ENCODE data around the gene ZMYND10. TPM values are rescaled to one million over a fixed set of nuclear protein-coding genes. Genes with fewer than 3 reads are reported as not detected.

ZMYND10 gene
- total RNA-seq, 1 experiment from 2014 or later = 0.74 TPM

DNA sequence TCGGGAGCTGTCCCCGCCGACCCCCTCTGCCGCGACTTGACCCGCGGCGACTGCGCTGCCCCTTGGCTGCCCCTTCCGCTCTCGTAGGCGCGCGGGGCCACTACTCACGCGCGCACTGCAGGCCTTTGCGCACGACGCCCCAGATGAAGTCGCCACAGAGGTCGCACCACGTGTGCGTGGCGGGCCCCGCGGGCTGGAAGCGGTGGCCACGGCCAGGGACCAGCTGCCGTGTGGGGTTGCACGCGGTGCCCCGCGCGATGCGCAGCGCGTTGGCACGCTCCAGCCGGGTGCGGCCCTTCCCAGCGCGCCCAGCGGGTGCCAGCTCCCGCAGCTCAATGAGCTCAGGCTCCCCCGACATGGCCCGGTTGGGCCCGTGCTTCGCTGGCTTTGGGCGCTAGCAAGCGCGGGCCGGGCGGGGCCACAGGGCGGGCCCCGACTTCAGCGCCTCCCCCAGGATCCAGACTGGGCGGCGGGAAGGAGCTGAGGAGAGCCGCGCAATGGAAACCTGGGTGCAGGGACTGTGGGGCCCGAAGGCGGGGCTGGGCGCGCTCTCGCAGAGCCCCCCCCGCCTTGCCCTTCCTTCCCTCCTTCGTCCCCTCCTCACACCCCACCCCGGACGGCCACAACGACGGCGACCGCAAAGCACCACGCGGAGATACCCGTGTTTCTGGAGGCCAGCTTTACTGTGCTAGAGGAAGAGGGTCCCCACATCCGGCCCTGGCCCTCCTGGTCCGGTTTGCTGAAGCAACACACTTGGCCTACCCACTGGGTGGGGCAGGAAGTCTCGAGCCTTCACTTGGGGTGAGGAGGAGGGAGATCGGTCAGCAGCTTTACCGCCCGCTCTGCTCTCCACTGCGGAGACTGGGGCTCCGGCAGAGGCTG lies 4.8 kb downstream of the ZMYND10 start, which contains the start of gene RASSF1 (continued):
- TF ChIP-seq, protein P1, sequence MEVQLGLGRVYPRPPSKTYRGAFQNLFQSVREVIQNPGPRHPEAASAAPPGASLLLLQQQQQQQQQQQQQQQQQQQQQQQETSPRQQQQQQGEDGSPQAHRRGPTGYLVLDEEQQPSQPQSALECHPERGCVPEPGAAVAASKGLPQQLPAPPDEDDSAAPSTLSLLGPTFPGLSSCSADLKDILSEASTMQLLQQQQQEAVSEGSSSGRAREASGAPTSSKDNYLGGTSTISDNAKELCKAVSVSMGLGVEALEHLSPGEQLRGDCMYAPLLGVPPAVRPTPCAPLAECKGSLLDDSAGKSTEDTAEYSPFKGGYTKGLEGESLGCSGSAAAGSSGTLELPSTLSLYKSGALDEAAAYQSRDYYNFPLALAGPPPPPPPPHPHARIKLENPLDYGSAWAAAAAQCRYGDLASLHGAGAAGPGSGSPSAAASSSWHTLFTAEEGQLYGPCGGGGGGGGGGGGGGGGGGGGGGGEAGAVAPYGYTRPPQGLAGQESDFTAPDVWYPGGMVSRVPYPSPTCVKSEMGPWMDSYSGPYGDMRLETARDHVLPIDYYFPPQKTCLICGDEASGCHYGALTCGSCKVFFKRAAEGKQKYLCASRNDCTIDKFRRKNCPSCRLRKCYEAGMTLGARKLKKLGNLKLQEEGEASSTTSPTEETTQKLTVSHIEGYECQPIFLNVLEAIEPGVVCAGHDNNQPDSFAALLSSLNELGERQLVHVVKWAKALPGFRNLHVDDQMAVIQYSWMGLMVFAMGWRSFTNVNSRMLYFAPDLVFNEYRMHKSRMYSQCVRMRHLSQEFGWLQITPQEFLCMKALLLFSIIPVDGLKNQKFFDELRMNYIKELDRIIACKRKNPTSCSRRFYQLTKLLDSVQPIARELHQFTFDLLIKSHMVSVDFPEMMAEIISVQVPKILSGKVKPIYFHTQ (CRISPR knock-in tag; IDR thresholded peaks at IDR 0.05) = no peak
- TF ChIP-seq MYBL2 (CRISPR knock-in tag; IDR thresholded peaks at IDR 0.05) (peak; percentile 85), KAT7 (CRISPR knock-in tag; IDR thresholded peaks at IDR 0.05; ENCODE audit: borderline replicate concordance) (no peak), CREM (CRISPR knock-in tag; IDR thresholded peaks at IDR 0.05) (no peak), GRHL2 (CRISPR knock-in tag; IDR thresholded peaks at IDR 0.05; ENCODE audit: insufficient replicate concordance, severe bottlenecking) (no peak), ATF1 (CRISPR knock-in tag; IDR thresholded peaks at IDR 0.05) (no peak), ZNF671 (CRISPR knock-in tag; IDR thresholded peaks at IDR 0.05) (no peak), ZNF138 (CRISPR knock-in tag; conservative IDR thresholded peaks at IDR 0.05) (no peak), EMX1 (CRISPR knock-in tag; IDR thresholded peaks at IDR 0.05) (no peak), PRRX2 (CRISPR knock-in tag; IDR thresholded peaks at IDR 0.05) (no peak), HMGA2 (CRISPR knock-in tag; IDR thresholded peaks at IDR 0.05) (no peak), TEAD4 (CRISPR knock-in tag; IDR thresholded peaks at IDR 0.05) (no peak)
- TF ChIP-seq, protein P2, sequence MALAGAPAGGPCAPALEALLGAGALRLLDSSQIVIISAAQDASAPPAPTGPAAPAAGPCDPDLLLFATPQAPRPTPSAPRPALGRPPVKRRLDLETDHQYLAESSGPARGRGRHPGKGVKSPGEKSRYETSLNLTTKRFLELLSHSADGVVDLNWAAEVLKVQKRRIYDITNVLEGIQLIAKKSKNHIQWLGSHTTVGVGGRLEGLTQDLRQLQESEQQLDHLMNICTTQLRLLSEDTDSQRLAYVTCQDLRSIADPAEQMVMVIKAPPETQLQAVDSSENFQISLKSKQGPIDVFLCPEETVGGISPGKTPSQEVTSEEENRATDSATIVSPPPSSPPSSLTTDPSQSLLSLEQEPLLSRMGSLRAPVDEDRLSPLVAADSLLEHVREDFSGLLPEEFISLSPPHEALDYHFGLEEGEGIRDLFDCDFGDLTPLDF (CRISPR knock-in tag; IDR thresholded peaks at IDR 0.05) = no peak
- TF ChIP-seq, protein P3, sequence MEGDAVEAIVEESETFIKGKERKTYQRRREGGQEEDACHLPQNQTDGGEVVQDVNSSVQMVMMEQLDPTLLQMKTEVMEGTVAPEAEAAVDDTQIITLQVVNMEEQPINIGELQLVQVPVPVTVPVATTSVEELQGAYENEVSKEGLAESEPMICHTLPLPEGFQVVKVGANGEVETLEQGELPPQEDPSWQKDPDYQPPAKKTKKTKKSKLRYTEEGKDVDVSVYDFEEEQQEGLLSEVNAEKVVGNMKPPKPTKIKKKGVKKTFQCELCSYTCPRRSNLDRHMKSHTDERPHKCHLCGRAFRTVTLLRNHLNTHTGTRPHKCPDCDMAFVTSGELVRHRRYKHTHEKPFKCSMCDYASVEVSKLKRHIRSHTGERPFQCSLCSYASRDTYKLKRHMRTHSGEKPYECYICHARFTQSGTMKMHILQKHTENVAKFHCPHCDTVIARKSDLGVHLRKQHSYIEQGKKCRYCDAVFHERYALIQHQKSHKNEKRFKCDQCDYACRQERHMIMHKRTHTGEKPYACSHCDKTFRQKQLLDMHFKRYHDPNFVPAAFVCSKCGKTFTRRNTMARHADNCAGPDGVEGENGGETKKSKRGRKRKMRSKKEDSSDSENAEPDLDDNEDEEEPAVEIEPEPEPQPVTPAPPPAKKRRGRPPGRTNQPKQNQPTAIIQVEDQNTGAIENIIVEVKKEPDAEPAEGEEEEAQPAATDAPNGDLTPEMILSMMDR (IDR thresholded peaks at IDR 0.05) = no peak
- TF ChIP-seq, protein P4, sequence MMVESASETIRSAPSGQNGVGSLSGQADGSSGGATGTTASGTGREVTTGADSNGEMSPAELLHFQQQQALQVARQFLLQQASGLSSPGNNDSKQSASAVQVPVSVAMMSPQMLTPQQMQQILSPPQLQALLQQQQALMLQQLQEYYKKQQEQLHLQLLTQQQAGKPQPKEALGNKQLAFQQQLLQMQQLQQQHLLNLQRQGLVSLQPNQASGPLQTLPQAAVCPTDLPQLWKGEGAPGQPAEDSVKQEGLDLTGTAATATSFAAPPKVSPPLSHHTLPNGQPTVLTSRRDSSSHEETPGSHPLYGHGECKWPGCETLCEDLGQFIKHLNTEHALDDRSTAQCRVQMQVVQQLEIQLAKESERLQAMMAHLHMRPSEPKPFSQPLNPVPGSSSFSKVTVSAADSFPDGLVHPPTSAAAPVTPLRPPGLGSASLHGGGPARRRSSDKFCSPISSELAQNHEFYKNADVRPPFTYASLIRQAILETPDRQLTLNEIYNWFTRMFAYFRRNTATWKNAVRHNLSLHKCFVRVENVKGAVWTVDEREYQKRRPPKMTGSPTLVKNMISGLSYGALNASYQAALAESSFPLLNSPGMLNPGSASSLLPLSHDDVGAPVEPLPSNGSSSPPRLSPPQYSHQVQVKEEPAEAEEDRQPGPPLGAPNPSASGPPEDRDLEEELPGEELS (CRISPR knock-in tag; IDR thresholded peaks at IDR 0.05) = no peak
- TF ChIP-seq, protein P5, sequence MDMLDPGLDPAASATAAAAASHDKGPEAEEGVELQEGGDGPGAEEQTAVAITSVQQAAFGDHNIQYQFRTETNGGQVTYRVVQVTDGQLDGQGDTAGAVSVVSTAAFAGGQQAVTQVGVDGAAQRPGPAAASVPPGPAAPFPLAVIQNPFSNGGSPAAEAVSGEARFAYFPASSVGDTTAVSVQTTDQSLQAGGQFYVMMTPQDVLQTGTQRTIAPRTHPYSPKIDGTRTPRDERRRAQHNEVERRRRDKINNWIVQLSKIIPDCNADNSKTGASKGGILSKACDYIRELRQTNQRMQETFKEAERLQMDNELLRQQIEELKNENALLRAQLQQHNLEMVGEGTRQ (CRISPR knock-in tag; IDR thresholded peaks at IDR 0.05) = 0 out of 2 replicates have a peak, but pooled peaks have one; percentile 7
- TF ChIP-seq, protein P6, sequence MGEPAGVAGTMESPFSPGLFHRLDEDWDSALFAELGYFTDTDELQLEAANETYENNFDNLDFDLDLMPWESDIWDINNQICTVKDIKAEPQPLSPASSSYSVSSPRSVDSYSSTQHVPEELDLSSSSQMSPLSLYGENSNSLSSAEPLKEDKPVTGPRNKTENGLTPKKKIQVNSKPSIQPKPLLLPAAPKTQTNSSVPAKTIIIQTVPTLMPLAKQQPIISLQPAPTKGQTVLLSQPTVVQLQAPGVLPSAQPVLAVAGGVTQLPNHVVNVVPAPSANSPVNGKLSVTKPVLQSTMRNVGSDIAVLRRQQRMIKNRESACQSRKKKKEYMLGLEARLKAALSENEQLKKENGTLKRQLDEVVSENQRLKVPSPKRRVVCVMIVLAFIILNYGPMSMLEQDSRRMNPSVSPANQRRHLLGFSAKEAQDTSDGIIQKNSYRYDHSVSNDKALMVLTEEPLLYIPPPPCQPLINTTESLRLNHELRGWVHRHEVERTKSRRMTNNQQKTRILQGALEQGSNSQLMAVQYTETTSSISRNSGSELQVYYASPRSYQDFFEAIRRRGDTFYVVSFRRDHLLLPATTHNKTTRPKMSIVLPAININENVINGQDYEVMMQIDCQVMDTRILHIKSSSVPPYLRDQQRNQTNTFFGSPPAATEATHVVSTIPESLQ (CRISPR knock-in tag; IDR thresholded peaks at IDR 0.05) = no peak
- TF ChIP-seq, protein P7, sequence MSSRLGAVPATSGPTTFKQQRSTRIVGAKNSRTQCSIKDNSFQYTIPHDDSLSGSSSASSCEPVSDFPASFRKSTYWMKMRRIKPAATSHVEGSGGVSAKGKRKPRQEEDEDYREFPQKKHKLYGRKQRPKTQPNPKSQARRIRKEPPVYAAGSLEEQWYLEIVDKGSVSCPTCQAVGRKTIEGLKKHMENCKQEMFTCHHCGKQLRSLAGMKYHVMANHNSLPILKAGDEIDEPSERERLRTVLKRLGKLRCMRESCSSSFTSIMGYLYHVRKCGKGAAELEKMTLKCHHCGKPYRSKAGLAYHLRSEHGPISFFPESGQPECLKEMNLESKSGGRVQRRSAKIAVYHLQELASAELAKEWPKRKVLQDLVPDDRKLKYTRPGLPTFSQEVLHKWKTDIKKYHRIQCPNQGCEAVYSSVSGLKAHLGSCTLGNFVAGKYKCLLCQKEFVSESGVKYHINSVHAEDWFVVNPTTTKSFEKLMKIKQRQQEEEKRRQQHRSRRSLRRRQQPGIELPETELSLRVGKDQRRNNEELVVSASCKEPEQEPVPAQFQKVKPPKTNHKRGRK (CRISPR knock-in tag; IDR thresholded peaks at IDR 0.05; ENCODE audit: borderline replicate concordance) = no peak
- TF ChIP-seq, protein P8, sequence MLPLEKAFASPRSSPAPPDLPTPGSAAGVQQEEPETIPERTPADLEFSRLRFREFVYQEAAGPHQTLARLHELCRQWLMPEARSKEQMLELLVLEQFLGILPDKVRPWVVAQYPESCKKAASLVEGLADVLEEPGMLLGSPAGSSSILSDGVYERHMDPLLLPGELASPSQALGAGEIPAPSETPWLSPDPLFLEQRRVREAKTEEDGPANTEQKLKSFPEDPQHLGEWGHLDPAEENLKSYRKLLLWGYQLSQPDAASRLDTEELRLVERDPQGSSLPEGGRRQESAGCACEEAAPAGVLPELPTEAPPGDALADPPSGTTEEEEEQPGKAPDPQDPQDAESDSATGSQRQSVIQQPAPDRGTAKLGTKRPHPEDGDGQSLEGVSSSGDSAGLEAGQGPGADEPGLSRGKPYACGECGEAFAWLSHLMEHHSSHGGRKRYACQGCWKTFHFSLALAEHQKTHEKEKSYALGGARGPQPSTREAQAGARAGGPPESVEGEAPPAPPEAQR (CRISPR knock-in tag; IDR thresholded peaks at IDR 0.05) = no peak
- TF ChIP-seq, protein P9, sequence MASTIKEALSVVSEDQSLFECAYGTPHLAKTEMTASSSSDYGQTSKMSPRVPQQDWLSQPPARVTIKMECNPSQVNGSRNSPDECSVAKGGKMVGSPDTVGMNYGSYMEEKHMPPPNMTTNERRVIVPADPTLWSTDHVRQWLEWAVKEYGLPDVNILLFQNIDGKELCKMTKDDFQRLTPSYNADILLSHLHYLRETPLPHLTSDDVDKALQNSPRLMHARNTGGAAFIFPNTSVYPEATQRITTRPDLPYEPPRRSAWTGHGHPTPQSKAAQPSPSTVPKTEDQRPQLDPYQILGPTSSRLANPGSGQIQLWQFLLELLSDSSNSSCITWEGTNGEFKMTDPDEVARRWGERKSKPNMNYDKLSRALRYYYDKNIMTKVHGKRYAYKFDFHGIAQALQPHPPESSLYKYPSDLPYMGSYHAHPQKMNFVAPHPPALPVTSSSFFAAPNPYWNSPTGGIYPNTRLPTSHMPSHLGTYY (CRISPR knock-in tag; IDR thresholded peaks at IDR 0.05) = no peak
- TF ChIP-seq, protein P10, sequence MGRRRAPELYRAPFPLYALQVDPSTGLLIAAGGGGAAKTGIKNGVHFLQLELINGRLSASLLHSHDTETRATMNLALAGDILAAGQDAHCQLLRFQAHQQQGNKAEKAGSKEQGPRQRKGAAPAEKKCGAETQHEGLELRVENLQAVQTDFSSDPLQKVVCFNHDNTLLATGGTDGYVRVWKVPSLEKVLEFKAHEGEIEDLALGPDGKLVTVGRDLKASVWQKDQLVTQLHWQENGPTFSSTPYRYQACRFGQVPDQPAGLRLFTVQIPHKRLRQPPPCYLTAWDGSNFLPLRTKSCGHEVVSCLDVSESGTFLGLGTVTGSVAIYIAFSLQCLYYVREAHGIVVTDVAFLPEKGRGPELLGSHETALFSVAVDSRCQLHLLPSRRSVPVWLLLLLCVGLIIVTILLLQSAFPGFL (CRISPR knock-in tag; IDR thresholded peaks at IDR 0.05; ENCODE audit: borderline replicate concordance) = no peak

All from WTC11 (cell line).